GM18867 (cell line): ENCODE measurements around the gene FLVCR1.

Experiments
- ATAC-seq: cut with Tn5 transposase; IDR thresholded peaks from one replicate; pipeline ENCODE4 v1.9.1; 2021; ENCODE audit warnings: mild to moderate bottlenecking, moderate library complexity; ENCODE audit not compliant: unreplicated experiment

The FLVCR1 gene

DNA sequence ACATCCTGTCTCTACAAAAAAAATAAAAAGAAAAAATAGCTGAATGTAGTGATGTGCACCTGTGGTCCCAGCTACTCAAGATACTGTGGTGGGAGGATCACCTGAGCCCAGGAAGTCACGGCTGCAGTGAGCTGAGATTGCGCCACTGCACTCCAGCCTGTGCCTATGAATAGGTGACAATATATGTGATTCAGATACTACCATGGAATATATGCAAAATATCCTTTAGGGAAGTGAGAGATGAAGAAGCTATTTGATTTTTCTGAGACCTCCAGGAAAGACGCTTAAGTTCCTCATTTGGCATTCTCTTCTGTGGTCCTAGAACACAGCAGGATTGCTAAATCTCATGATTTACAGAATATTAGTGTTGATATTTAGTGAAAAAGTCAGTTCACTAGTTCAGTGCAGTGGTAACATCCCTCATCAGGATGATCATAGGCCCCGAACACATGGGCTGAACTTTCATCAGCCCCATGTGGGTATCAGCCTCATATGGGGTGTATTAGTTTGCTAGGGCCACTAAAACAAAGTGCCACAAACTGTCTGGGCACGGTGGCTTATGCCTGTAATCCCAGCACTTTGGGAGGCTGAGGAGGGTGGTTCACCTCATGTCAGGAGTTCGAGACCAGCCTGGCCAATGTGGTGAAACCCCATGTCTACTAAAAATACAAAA lies 86.3 kb downstream of the FLVCR1 start:
- peak; percentile 45 for ATAC-seq

DNA sequence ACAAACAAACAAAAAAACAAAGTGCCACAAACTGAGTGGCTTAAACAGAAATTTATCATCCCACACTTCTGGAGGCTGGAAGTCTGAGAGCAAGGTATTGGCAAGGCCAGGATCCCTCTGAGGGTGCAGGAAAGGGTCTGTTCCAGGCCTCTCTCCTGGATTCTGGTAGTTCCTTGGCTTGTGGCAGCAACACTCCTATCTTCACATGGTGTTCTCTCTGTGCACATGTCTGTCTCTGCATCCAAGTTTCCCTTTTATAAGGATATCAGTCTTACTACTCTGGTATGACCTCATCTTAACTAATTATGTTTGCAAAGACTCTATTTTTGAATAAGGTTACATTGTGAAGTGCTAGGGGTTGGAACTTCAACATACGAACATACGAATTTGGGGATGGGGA lies 87.0 kb downstream of the FLVCR1 start:
- ATAC-seq: no peak

DNA sequence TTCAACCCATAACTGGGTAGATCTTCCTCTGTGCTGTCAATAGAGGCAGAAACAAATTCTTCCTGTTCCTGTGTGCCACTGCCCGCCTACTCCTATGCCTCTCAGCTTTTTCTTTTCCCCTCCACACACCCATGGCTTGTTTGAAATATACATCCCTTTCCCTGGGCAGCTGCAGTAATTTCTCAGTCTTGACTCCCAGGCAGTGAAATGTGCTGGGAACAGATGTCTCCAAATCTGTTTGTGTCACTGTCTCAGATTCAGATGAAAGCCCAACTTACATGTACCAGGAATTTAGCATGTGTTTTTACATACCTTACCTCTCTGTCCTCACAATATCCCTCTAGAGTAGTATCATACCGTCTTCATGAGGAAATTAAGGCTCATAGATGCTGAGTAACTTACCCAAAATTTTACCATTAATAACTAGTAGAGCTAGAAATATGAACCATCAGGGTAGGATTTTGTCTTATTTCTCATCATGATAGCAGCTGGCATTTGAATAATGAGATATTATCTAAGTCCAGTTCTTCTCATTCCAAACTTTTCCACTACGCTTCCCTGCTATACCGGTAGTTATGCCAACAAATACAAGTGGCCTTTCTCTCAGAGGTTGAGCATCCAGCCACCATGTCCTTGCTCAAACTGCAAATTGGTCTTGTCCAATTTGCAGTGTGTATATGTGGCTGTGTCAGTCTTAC lies 87.5 kb downstream of the FLVCR1 start:
- ATAC-seq: no peak

DNA sequence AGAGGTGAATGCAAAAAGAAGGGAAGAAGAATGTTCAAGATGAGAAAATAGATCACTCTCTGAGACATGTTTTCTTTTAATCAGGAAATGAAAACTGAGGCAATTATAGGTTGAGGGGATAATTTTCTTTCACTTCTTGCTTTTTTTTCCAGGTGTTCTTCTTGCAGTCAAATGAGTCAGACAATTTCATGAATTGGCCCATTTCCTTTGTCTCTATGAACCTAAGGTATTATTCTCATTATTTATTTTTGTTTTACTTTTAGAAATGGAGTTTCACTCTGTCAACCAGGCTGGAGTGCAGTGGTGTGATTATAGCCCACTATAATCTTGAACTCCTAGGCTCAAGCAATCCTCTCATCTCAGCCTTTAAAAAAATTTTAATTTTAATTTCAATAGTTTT lies 88.8 kb downstream of the FLVCR1 start:
- no peak for ATAC-seq
